Astrocyte (in vitro differentiated cells and primary cell): ENCODE results near the gene SLC15A1.

Experiments used
- EZH2 ChIP-seq: IDR thresholded peaks from 2 replicates; pipeline ENCODE4 v1.6.1; 2012; ENCODE audit warnings: mild to moderate bottlenecking, low read length, inconsistent platforms; ENCODE audit not compliant: insufficient read depth
- TF ChIP-seq, protein P1 (sequence below): IDR thresholded peaks from 2 replicates; pipeline ENCODE4 v1.5.1; 2011; ENCODE audit warnings: low read depth, mild to moderate bottlenecking, inconsistent platforms, low read length, moderate library complexity; ENCODE audit not compliant: insufficient read depth

- TF ChIP-seq, protein P1, sequence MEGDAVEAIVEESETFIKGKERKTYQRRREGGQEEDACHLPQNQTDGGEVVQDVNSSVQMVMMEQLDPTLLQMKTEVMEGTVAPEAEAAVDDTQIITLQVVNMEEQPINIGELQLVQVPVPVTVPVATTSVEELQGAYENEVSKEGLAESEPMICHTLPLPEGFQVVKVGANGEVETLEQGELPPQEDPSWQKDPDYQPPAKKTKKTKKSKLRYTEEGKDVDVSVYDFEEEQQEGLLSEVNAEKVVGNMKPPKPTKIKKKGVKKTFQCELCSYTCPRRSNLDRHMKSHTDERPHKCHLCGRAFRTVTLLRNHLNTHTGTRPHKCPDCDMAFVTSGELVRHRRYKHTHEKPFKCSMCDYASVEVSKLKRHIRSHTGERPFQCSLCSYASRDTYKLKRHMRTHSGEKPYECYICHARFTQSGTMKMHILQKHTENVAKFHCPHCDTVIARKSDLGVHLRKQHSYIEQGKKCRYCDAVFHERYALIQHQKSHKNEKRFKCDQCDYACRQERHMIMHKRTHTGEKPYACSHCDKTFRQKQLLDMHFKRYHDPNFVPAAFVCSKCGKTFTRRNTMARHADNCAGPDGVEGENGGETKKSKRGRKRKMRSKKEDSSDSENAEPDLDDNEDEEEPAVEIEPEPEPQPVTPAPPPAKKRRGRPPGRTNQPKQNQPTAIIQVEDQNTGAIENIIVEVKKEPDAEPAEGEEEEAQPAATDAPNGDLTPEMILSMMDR, result no peak
- no peak for TF ChIP-seq EZH2
Observed at GRCh38 chr13:98776644-98777043, 24.2 kb upstream of the SLC15A1 start.
